SKM-1 (cell line): ENCODE results near the gene GSTK1.
A peak's percentile ranks its signal among the peaks of the same experiment; 100 is the strongest.

Experiments
- DNase-seq: peaks from one replicate; lab custom pipeline; 2025; ENCODE audit not compliant: unreplicated experiment; lab: John Stamatoyannopoulos, UW

The GSTK1 gene

GRCh38 chr7:143290293-143290692, 27.1 kb downstream of the GSTK1 start:
- DNase-seq, result no peak

GRCh38 chr7:143292876-143293275, 29.6 kb downstream of the GSTK1 start:
- no peak for DNase-seq

- DNase-seq, result no peak
These were observed 32.6 kb downstream of the GSTK1 start for GRCh38 chr7:143295870-143296269.

- DNase-seq, result no peak
These were observed 33.4 kb downstream of the GSTK1 start for GRCh38 chr7:143296686-143297085.

DNA sequence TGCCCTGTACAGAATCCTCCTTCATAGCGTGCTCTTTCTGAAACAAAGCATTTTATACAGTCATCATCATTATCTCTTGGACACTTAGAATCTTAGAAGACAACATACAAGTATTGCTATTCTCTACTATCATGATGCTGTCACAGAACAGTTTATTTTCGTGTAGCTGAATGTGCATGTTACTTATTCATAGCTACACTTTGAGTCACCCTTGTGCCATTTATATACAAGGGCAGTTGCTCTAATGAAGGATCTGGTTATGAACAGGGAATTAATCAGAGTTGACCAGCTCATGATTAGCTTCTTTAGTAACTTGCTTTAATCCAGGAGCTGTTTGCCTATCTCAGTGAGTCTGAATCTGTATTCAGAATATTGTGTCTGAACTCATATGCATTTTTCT, 36.1 kb downstream of the GSTK1 start:
- DNase-seq, result no peak

GRCh38 chr7:143299840-143300239, 36.6 kb downstream of the GSTK1 start:
- no peak for DNase-seq

- peak; percentile 85 for DNase-seq
These were observed 38.0 kb downstream of the GSTK1 start for GRCh38 chr7:143300959-143301935.

- no peak for DNase-seq
These were observed 40.5 kb downstream of the GSTK1 start for GRCh38 chr7:143303733-143304132.

DNA sequence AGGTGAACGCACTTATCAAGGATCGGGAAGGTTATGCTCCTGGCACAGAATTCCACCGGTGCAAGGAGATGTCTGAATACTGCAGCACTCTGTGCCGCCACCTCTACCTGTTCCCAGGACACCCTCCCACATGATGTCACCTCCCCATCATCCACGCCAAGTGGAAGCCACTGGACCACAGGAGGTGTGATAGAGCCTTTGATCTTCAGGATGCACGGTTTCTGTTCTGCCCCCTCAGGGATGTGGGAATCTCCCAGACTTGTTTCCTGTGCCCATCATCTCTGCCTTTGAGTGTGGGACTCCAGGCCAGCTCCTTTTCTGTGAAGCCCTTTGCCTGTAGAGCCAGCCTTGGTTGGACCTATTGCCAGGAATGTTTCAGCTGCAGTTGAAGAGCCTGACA, 41.7 kb downstream of the GSTK1 start:
- DNase-seq, result no peak

DNA sequence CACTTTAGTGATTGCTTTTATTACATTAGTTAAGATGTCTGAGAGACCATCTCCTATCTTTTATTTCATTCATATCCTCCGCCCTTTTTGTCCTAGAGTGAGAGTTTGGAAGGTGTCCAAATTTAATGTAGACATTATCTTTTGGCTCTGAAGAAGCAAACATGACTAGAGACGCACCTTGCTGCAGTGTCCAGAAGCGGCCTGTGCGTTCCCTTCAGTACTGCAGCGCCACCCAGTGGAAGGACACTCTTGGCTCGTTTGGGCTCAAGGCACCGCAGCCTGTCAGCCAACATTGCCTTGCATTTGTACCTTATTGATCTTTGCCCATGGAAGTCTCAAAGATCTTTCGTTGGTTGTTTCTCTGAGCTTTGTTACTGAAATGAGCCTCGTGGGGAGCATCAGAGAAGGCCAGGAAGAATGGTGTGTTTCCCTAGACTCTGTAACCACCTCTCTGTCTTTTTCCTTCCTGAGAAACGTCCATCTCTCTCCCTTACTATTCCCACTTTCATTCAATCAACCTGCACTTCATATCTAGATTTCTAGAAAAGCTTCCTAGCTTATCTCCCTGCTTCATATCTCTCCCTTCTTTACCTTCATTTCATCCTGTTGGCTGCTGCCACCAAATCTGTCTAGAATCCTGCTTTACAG, 42.3 kb downstream of the GSTK1 start:
- DNase-seq, result peak; percentile 37

- no peak for DNase-seq
These were observed 45.4 kb downstream of the GSTK1 start for GRCh38 chr7:143308632-143309031.

GRCh38 chr7:143314127-143314526, 50.9 kb downstream of the GSTK1 start:
- no peak for DNase-seq

- no peak for DNase-seq
These were observed 52.5 kb downstream of the GSTK1 start, which contains the start of gene CLCN1 for GRCh38 chr7:143315776-143316175. CLCN1 (plus strand) TSS chr7:143316111; CDS start chr7:143316213, 102 bp downstream.

DNA sequence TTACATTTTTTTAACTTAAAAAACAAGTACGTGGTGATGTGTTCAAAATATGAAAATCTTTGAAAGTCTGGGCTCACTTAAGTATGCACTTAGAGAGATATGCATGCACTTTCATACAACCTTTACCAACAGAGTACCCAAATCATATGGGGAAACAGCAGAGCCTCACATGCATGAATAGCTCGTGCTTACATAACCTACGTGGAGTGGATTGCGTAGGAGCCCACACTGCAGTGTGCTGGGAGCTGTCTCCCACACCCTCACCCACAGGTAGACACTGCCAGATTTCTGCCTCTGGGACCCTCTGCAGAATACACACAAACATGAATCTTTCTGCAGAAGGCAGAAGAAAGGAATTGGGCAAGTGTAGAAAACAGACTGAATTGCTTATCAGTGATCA, 53.3 kb downstream of the GSTK1 start:
- no peak for DNase-seq

DNA sequence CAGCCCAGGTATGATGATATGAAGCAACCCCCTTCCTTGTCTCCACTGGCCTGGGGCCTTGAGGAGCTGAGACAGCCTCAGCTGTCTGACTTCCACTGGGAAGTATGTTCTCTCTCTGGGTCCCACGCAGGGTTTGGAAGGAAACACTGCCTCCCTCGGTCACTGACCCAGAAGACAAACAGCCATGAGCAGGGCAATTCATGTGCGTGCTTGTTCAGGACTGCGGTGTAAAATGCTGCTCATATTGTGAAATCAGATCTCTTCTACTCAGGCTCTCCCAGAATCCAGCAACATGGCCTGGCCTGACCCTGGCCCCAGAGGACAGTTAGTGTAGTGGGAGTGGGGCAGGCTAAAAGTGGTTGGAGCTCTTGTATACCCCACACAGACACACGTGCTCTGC, 55.4 kb downstream of the GSTK1 start:
- peak; percentile 34 for DNase-seq
